Bronchial epithelial cell (primary cell): ENCODE data around the gene AGPAT1. TPM values are rescaled to one million over a fixed set of nuclear protein-coding genes. Genes with fewer than 3 reads are reported as not detected.

Experiments used
- DNase-seq: peaks from one replicate; pipeline ENCODE4 v3.0.0-alpha.2; 2010; ENCODE audit warnings: low read depth
- FAIRE-seq: peaks from 2 replicates; lab custom pipeline; 2011; peaks lifted over from hg19 to GRCh38; lab: Jason Lieb, UNC
- H3K27me3 ChIP-seq: 2 replicates; pipeline ENCODE4 v1.5.1; 2011; ENCODE audit warnings: low read length; ENCODE audit not compliant: control insufficient read depth, insufficient read depth
- H3K36me3 ChIP-seq: 2 replicates; pipeline ENCODE4 v1.5.1; 2011; ENCODE audit warnings: low read length; ENCODE audit not compliant: control insufficient read depth, insufficient read depth
- H3K4me3 ChIP-seq: 2 replicates; pipeline ENCODE4 v1.5.1; 2011; ENCODE audit warnings: mild to moderate bottlenecking, low read depth, low read length, control low read depth
- total RNA-seq: library from RNA; depleted of rRNA; stranded (reverse); fragments of >200 nt; gene quantifications from 2 replicates; pipeline ENCODE4 v1.2.1, GENCODE V29; 2014
- TF ChIP-seq, protein P1 (sequence below): IDR thresholded peaks from 2 replicates; pipeline ENCODE4 v1.5.1; 2011; ENCODE audit warnings: mild to moderate bottlenecking, moderate library complexity, low read length, control low read depth, inconsistent platforms; ENCODE audit not compliant: insufficient read depth, severe bottlenecking

The AGPAT1 gene
- total RNA-seq, 1 donor from 2014 or later = 5.8 TPM

DNA sequence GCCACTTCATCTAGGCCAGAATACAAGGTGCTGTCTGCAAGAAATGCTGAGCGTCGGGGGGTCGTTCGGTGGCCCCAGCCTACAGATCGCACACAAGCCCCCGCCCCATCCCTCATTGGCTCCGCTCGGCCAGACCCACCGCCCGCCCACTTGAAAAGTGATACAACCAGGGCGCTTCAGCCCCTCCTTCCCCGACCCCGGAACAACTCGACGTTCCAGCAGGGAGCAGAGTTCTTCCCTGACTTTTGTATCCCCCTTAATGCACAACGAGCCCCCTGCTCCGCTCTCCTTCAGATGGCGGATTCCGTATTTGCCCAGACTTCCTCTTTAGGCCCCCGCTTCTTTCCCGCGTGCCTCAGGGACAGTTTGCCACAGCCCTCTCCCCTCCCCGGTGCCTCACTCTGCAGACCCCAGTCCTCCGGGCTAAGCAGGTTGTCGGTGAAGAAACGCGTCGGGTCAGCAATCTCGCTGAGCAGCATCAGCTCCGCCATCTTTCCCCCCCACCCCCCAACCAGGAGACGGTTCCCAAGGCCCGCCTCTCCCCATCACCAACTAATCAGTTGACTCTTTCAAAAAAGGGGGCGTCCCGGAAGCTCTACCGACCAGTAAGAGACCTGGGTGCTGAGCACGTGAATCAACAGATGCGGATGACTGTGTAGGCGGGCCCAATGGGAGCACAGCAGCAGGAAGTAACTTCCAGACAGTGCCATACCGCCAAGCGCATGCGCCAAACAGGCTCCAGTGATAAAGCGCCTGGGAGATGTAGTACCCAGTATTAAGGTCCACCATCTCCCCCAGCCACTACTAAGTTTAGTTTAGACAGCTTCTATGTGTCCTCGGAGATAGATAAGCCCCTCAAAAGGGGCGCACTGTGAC is 47.9 kb downstream of the AGPAT1 start, which contains the start of gene ATF6B:
Gene ATF6B (minus strand): TSS at position 530 of the 876 bp plus-strand sequence. CDS start 39 bp downstream, at position 491.
- TF ChIP-seq, protein P1, sequence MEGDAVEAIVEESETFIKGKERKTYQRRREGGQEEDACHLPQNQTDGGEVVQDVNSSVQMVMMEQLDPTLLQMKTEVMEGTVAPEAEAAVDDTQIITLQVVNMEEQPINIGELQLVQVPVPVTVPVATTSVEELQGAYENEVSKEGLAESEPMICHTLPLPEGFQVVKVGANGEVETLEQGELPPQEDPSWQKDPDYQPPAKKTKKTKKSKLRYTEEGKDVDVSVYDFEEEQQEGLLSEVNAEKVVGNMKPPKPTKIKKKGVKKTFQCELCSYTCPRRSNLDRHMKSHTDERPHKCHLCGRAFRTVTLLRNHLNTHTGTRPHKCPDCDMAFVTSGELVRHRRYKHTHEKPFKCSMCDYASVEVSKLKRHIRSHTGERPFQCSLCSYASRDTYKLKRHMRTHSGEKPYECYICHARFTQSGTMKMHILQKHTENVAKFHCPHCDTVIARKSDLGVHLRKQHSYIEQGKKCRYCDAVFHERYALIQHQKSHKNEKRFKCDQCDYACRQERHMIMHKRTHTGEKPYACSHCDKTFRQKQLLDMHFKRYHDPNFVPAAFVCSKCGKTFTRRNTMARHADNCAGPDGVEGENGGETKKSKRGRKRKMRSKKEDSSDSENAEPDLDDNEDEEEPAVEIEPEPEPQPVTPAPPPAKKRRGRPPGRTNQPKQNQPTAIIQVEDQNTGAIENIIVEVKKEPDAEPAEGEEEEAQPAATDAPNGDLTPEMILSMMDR = no peak
- H3K4me3 ChIP-seq = peak within 1 kb of the TSS; percentile 85
- peaks cover 9% of the 10 kb centered on the region for H3K36me3 ChIP-seq
- FAIRE-seq = no peak
- H3K27me3 ChIP-seq = no peaks in the 10 kb centered on the region
- DNase-seq = peak; percentile 98

DNA sequence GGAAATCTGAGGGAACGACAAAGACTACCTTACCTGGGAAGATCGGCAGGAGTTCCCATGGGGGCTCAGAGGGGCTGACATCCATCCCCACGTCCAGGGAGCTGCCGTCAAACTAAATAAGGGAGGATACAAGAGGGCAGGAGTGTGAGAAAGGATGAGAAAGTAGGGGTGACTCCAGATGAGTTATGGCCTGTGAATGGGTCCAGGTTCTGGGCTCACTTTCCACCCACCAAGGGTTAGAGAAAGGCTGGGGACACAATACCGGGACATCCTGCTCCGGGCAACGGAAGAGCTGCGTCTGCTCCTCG is 48.5 kb downstream of the AGPAT1 start:
- H3K4me3 ChIP-seq = peak overlapping the region; percentile 85
- FAIRE-seq = no peak
- no peaks in the 10 kb centered on the region for H3K27me3 ChIP-seq
- no peak for DNase-seq
- TF ChIP-seq, protein P1 = no peak
- peaks cover 9% of the 10 kb centered on the region for H3K36me3 ChIP-seq

DNA sequence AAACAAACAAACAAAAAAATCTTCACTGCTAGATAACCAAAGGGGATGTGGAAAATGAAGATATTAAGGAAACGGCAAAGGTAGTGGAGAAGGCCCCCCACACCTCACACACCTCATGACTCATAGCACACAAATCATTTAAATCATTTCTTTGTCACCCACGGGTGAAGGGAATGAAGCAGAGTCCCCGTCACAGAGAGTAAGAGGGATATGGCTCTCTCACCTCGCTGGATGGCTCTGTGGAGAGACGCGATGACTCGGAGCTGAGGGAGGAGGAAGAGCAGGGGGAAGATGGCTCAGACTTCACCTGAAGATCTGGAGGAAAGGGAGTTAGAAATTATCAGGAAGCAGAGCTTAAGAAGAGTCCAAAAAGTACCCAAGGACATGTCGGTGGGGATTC is 49.0 kb downstream of the AGPAT1 start:
- FAIRE-seq = no peak
- TF ChIP-seq, protein P1 = no peak
- Histone ChIP-seq H3K4me3 (peak overlapping the region; percentile 85), H3K27me3 (no peaks in the 10 kb centered on the region), H3K36me3 (peaks cover 11% of the 10 kb centered on the region)
- DNase-seq = no peak

DNA sequence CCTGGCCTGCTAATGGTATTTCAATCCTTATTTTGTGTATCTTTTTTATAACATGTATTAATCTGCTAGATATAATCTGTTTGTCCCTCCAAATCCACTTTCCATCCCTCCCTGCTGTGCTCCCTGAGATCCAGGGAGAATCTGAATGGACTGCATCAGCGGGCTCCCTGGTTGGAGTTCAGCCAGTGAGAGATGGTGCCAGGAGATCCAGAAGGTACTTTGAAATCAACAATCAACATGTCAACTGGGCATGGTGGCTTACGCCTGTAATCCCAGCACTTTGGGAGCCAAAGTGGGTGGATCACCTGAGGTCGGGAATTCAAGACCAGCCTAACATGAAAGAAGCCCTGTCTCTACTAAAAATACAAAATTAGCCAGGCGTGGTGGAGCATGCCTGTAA is 52.2 kb downstream of the AGPAT1 start:
- no peak for DNase-seq
- TF ChIP-seq, protein P1 = no peak
- Histone ChIP-seq H3K36me3 (peaks cover 22% of the 10 kb centered on the region), H3K4me3 (no peak overlapping the region), H3K27me3 (no peaks in the 10 kb centered on the region)
- no peak for FAIRE-seq

DNA sequence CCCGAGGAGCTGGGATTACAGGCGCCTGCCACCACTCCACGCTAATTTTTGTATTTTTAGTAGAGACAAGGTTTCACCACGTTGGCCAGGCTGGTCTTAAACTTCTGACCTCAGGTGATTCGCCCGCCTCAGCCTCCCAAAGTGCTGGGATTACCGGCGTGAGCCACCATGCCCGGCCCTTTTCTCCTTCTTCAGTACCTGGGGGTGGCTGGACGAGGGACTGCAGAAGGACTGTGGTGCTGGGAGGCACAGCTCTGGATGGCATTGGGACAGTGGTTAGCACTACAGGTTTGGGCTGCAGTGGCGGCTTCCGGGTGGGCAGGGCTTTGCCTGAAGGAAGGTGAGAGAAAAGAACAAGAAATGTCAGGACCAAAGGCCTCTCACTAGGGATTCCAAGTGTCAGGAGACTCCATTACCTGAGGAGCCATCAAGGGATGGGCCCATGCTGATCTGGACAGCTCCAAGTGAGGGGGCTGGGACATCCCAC is 55.3 kb downstream of the AGPAT1 start:
- TF ChIP-seq, protein P1 = no peak
- H3K4me3 ChIP-seq = no peak overlapping the region
- DNase-seq = no peak
- no peak for FAIRE-seq
- no peaks in the 10 kb centered on the region for H3K27me3 ChIP-seq
- peaks cover 39% of the 10 kb centered on the region for H3K36me3 ChIP-seq
